GM18951 (cell line): Measurements from ENCODE around the gene MEST.
"Not testable (repeated sequence)": the region's sequence is repeated elsewhere in the genome, so short reads cannot be mapped to it uniquely, and the experiment has no call there.

Experiments
- POLR2A ChIP-seq: IDR thresholded peaks from 4 replicates; pipeline ENCODE4 v1.6.1; 2011; ENCODE audit warnings: mild to moderate bottlenecking; ENCODE audit not compliant: insufficient read length, insufficient read depth; ENCODE audit errors: extremely low read depth
- in situ Hi-C: fragments of 300-500 bp; cut with MboI; formaldehyde crosslinking; loops from one replicate; pipeline ENCODE4 v1.12.0; 2022; ENCODE audit warnings: low sequenced_read_pairs, mixed read lengths, inconsistent platforms; ENCODE audit not compliant: unreplicated experiment

Gene MEST

GRCh38 chr7:130489140-130489983, 2.5 kb upstream of the MEST start:
- TF ChIP-seq POLR2A = no peak
- in situ Hi-C loops = no loop called here

DNA sequence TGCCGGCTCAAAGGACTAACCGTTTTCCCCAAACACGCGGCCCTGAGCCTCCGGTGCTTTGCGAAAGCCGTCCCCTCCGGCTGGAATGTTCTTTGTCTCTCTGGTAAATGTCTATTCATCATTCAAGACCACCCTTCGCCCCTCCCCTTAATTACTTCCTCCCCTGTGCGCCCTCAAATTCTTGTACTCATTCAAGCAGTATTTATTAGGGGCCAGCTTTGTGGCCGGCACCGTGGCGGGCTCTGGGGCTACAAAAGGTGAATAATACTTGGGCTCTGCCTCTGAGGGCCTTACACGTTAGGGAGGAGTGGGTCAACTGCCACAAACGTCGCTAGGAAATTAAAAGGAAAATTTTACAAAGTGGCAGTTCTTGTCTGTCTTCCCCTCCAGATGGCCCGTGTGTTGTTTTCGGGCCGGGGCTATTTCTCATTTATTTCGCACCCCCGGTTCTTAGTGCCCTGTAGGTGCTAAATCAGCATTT, 1.5 kb upstream of the MEST start:
- no peak for TF ChIP-seq POLR2A
- in situ Hi-C loops = no loop called here

DNA sequence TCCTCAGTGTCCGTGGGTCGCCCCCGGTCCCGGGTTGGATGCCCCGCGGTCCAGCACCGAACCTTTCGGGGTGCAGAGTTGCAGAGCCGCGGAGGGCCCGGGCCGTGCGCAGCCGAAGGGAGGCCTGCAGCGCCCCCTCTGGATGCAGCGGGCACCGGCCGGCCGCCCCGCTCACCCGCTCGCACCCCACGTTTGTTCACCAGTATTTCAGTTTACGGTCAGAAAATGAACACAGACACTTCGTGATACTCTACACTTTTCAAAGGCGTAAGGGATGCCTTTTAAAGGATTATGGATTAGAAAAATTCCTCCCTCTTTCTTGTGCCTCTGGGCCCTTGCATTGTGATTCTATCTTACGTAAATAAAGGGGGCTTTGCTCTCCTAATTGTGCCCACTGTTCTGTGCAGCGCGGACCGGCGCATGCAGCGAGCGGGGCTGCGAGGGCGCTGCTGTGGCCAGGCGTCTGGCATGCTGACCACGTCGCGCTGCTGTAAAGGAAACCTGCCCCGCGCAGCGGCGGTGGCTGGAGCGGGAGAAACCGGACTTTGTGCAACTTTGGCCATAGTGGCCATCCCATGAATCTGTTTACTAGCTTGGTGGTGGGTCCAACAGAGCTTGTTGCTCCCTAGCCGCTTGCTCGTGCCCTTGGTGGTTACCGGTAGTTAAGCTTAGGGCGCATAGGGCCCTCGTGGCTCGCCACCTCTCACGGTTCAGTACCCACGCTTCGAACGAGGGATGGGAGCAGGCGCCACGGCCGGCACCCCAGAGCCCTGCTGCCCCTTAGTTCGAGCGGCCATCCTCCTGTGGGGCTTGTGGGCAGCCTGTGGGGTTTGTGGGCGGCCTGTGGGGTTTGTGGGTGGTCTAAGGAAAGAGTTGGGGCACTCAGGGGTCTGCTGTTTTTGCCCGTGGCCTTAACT, 739 bp upstream of the MEST start:
- in situ Hi-C loops = no loop called here
- TF ChIP-seq POLR2A = no peak

- in situ Hi-C loops = no loop called here
- no peak for TF ChIP-seq POLR2A
Measured at GRCh38 chr7:130492523-130493274, 814 bp downstream of the MEST start.

- in situ Hi-C loops = no loop called here
Measured at GRCh38 chr7:130493275-130493873, 1.5 kb downstream of the MEST start.

DNA sequence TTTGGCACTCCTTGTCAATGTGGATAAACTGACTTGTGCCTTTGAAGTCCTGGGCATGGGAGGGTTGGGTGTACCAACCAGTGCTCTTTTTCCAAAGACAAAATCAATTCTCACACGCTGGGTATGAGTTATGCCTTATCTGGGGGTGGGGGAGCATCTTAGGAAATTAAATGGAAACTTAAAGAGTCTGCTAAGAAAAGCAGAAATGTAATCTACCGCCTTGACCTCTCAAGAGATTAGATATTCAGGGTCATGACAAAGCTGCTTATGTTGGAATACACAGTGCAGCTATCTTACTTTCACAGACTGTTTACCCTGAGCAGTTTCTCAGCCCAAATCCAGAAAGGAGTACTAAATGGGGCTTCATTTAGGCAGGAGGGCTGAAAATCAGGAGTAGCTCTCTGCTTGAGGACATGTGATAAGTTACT, 2.6 kb downstream of the MEST start:
- no peak for TF ChIP-seq POLR2A
- in situ Hi-C loops = no loop called here

More at GRCh38 chr7:130493275-130493873, 1.5 kb downstream of the MEST start:
- no peak for TF ChIP-seq POLR2A

GRCh38 chr7:130500463-130500862, 8.6 kb downstream of the MEST start:
- in situ Hi-C loops = no loop called here
- no peak for TF ChIP-seq POLR2A

DNA sequence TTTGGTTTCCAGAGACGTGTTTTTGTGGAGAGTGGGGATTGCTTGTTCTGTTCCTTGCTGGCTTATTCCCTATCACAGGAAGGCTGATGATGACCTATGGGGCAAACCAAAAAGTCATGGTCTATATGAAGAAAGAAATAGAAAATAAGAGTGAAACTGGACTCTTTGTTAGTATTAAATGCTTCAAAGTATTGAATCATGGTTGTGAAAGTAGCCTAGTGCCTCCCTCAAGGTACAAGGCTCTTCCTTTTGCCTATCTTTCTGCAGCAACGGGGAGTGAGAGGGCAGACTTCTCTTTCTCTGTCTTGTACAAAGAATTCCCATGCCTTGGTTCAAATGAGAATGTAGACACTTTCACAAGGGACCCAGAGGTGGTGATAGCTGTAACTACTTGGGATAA, 9.0 kb downstream of the MEST start:
- in situ Hi-C loops = no loop called here

DNA sequence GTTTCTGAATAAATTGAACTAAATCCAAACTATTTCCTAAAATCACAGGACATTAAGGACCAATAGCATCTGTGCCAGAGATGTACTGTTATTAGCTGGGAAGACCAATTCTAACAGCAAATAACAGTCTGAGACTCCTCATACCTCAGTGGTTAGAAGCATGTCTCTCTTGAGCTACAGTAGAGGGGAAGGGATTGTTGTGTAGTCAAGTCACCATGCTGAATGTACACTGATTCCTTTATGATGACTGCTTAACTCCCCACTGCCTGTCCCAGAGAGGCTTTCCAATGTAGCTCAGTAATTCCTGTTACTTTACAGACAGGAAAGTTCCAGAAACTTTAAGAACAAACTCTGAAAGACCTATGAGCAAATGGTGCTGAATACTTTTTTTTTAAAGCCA, 13.9 kb downstream of the MEST start:
- no peak for TF ChIP-seq POLR2A
- in situ Hi-C loops = no loop called here

More for the DNA sequence above, 9.0 kb downstream of the MEST start:
- no peak for TF ChIP-seq POLR2A

- no peak for TF ChIP-seq POLR2A
- in situ Hi-C loops = no loop called here
Measured at GRCh38 chr7:130506358-130506757, 14.5 kb downstream of the MEST start.

DNA sequence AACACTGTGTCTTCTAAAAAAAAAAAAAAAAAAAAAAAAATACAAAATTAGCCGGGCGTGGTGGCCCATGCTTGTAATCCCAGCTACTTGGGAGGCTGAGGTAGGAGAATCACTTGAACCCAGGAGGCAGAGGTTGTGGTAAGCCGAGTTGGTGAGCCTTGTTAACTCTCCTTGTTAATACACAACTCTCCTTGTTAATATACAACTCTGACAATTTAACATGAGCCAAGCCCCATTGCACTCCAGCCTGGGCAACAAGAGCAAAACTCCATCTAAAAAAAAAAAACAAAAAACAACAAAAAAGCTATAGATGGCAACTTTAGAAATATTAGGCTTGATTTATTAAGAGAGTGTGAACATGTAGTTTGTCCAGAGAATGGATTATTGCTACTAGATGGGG, 20.2 kb downstream of the MEST start:
- in situ Hi-C loops = not testable (repeated sequence)

DNA sequence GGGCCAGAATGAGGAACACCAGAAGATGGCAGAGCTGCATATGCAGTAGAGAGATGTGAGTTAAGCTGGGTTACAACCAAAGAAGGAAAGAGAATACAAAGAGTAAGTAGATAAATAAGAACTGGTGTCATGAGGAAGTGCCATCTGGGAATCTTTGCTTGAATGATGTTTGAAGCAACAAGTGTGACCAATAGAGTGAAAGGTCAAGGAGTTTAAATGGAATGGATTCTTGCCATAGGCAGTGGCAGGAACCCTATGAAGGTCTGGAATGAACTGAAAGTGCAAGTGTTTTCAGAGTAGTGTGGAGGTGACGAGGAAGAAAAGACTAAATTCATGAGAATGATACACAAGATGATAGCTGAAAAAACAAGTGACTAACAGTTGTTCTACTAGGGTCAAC, 21.6 kb downstream of the MEST start:
- in situ Hi-C loops = no loop called here

More for the DNA sequence above, 21.6 kb downstream of the MEST start:
- no peak for TF ChIP-seq POLR2A
